Measurements from ENCODE around the gene TRPM3. TPM values are rescaled to one million over a fixed set of nuclear protein-coding genes. Genes with fewer than 3 reads are reported as not detected.

The TRPM3 gene
- total and polyA plus RNA-seq, 2 of the 13 experiments (the other 11 are each of a cell fraction or from before 2014, with no cell fraction given) = not detected

- TF ChIP-seq NR2F2 (IDR thresholded peaks at IDR 0.05; ENCODE audit: borderline replicate concordance, low read depth) (no peak), ZNF639 (CRISPR knock-in tag; conservative IDR thresholded peaks at IDR 0.05) (no peak), ZBTB33 (CRISPR knock-in tag; IDR thresholded peaks at IDR 0.05) (no peak), NONO (IDR thresholded peaks at IDR 0.05) (no peak), NONO (CRISPR knock-in tag; conservative IDR thresholded peaks at IDR 0.05) (no peak)
Observed at GRCh38 chr9:70493029-70493428, 628.4 kb downstream of the TRPM3 start (continued).

GRCh38 chr9:70492319-70492777, 629.1 kb downstream of the TRPM3 start:
- no peaks in the 10 kb centered on the region for H3K4me1 ChIP-seq (ENCODE audit: insufficient read depth, low read length)
- H3K4me2 ChIP-seq (ENCODE audit: low read depth, low read length) = no peak overlapping the region
- intact Hi-C loops (cut with micrococcal nuclease; ENCODE audit: unreplicated experiment) = no loop called here
- no peaks in the 10 kb centered on the region for H3K79me2 ChIP-seq (ENCODE audit: insufficient read depth, low read length)
- FAIRE-seq (no peak), ATAC-seq (no peak), DNase-seq (ENCODE audit: low spot score) (no peak)
- CTCF ChIA-PET (ENCODE audit: low intra/inter-chr PET ratio, low total read pairs) = no interaction called here
- H3K27me3 ChIP-seq (ENCODE audit: control insufficient read depth in 1 of 2, insufficient read depth in 2 of 2, low read length in 2 of 2) = peaks cover 1% of the 10 kb centered on the region in 2 experiments; a peak in 3 of 5 replicates
- no peak overlapping the region for H3K9ac ChIP-seq (ENCODE audit: insufficient read depth, low read depth, low read length)
- no peaks in the 10 kb centered on the region for H3K36me3 ChIP-seq (replicated peaks in 1 of 2; ENCODE audit: control insufficient read depth in 1 of 2, insufficient read depth in 2 of 2, low read length in 2 of 2)
- no peaks in the 10 kb centered on the region for H4K20me1 ChIP-seq (ENCODE audit: insufficient read depth, low read length)
- H3K9me3 ChIP-seq (ENCODE audit: low read length) = no peaks in the 10 kb centered on the region
- in situ Hi-C loops (cut with HindIII; ENCODE audit: extremely low pct_ligation_motif_present, low pct_unique_long_range_greater_than_20kb) = no loop called here
- TF ChIP-seq ZBTB34 (CRISPR knock-in tag; IDR thresholded peaks at IDR 0.05) = no peak
- 0% methylated on average over 2 of the region's 2 CpGs for WGBS (ENCODE audit: low lambda C conversion rate)
- no peak overlapping the region for H3K27ac ChIP-seq (ENCODE audit: extremely low read length, insufficient read depth, low read length)
- no TSS peak for BruUV-seq (replicated peaks)
- POLR2A ChIA-PET = no interaction called here
- no peak overlapping the region for H2AFZ ChIP-seq (ENCODE audit: low read length)
- H3K4me3 ChIP-seq (replicated peaks in 1 of 3; ENCODE audit: insufficient read depth in 1 of 3, low read depth in 2 of 3, low read length in 3 of 3) = no peak overlapping the region

All from HepG2 (cell line).